HG03520 (cell line): ENCODE results near the gene SLC25A21.

Experiments used
- ATAC-seq: cut with Tn5 transposase; IDR thresholded peaks from one replicate; pipeline ENCODE4 v1.9.1; 2021; ENCODE audit warnings: mild to moderate bottlenecking, moderate library complexity; ENCODE audit not compliant: unreplicated experiment

Gene SLC25A21

DNA sequence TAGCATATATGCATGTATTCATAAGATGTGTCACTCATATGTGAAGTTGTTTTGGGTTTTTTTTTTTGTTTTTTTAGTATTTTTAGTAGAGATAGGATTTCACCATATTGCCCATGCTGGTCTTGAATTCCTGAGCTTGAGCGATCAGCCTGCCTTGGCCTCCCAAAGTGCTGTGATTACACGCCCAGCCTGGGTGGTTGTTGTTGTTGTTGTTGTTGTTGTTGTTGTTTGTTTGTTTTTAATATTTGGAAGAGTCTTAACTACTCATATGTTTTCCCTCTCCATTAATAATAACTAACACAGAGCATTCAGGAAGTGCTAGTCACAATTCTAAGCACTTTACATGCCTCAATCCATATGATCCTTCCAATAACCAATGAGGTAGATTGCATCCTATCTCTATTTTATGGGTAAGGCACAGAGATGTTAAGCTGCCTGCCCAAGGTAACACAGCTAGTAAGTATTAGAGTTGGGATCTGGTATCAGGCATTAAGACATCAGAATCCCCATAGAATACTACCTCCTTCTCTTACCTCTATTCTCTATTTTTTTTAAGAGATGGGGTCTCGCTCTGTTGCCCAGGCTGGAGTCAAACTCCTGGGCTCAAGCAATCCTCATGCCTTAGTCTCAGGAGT is 27.6 kb downstream of the SLC25A21 start:
- no peak for ATAC-seq

DNA sequence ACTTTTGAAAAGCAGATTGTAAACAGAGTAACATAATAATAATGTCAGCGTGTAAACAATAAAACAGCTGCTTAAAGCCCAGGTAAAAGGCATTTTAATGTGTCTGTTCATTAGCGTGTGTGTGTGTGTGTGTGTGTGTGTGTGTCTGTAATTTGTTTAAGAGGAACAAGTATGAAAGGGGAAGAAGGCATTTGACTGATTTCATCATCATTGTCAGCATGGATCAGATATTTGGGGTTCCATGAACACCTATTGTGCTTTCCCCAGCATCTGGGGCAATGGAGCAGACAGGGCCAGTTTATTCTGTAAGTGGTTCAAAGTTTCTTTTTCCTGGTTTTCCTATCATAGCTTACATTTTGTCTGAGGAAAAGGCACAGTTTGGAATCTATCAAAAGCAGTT is 28.9 kb downstream of the SLC25A21 start:
- no peak for ATAC-seq

DNA sequence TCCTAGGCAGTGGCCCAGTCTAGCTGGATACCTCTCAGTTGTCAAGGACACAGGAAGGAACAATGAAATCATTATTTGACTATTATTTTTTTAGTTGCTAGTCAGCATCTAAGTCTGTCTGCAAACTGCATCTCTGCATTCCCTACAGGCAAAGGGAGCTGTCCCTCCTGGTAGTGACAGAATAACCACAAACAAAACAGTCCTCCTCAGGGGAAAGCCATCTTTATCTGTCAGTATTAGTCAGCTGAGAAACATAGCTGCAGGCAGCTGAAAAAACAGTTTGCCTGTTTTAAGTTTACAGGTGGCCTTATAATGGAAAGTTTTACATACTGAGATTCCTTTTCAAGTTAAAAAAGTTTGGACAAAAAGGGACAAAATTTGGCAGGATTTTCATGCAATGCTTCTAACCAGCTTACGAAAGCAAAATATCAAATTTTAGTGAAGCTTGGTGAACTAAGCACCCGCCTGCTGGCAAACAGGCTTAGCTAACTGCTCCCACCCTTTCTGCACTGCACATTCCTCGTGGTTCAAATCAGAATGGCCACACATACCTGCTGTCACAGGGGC is 29.5 kb downstream of the SLC25A21 start:
- ATAC-seq, result no peak

DNA sequence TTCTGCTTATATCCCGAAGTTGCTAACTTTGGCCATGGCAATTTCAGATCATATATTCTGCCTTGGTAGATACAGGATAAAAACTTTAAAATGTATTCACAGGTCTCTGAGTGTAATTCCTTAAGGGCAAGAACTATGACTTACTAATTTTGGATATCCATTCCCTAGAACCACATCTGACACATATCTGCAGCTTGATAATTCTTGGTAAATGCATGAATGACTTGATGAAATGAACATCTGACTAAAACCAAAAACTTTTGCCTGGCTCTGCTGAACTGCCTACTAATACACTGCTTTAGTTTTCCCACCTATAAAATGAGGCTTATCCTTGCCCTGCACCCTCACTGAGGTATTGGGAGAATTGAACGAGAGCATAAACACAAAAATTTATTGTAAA is 32.2 kb downstream of the SLC25A21 start:
- no peak for ATAC-seq

DNA sequence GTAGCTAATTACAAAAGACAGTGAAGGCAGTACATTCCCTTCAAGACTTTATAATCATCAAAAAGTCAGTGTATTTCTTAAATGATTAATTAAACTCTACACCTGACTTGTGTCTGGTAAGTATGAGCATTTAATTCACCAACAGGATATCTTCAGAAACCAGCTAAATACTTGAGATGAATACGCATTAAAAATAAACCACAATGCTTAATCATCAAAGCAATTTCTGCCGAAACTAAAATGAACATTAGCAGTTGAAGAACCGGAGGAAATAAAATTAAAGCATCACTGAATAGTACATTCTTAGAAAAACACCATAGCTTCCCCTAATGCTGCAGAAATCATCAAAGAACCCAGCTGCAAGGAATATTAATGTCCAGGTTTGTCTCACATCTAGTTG is 32.7 kb downstream of the SLC25A21 start:
- ATAC-seq, result no peak

DNA sequence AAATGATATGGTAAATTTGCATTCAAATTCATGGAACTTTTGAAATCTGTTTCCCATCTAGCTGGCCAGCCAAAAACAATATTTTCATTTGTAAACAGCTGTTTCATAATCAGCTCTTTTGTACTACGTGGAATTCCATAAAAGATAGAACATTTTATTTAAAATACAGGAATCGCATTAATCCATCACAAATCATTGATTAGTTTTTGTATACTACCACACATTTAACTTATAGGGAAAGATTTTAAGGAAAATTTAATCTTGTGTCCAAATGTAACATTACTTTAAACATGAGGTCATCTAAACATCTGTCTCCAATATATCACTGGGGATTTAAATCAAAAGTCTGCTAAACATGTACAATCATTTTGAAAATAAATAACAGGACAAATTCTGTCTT is 33.5 kb downstream of the SLC25A21 start:
- no peak for ATAC-seq

DNA sequence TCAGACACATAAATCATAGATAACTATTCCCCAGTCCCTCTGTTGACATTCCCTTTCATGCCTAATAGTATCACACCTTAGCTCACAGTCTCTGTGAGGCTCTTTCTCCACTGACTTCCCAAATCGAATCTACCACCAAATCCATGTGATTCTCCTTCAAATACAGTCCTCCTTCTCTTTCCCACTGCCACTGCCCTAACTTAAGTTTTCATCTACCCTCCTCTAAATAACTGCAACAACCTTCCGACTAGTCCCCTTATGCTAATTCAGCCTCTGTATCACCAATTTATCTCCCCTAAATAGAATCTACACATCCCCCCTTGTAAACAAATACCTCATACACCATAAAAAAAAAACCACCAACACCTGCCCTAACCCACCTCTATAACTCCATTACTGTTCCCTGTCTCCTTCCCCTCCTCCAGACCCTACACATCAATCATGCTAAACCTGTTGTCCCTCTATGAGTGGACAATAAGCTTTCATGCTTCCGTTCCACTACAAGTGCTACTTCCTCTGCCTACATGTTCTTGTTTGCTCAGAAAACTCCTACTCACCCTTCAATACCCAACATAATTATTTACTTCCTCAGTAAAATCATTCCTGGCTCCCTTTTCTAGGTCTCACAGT is 39.0 kb downstream of the SLC25A21 start:
- ATAC-seq, result no peak

DNA sequence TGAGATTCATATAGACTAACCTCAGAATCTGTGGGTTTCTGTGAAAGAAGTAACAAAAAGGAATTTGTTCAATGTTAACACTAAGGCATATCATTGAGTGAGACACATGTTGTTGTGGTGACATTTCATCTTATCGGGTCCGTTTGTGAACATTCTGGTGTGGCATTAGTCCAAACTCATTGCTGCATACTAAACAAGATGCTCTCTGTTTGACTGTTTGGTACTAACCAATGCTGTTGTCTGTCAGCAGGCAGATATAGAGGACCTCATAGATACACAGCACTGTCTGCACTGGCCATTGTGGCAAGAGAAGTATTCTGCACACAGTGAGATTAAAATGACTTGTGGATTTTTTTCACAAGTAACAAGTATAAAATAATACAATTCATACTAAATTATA is 41.2 kb downstream of the SLC25A21 start:
- ATAC-seq, result no peak

DNA sequence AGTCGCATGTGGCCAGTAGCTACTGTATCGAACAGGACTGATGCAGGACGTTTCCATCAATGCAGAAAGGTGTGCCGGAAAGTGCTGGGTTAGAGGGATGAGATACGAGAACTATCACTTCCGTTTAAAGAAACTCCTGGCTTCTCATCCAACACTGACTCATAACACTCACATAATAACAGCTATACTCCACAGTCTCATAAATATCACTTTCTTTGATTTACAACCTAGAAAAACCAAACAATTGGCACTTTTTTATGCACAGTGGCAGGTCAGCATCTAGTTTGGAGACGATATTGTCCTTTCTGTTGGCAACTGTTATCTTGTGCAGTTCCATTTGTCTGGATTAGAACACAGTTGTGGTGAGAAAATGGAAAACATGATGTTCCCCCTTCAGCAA is 43.4 kb downstream of the SLC25A21 start:
- no peak for ATAC-seq

DNA sequence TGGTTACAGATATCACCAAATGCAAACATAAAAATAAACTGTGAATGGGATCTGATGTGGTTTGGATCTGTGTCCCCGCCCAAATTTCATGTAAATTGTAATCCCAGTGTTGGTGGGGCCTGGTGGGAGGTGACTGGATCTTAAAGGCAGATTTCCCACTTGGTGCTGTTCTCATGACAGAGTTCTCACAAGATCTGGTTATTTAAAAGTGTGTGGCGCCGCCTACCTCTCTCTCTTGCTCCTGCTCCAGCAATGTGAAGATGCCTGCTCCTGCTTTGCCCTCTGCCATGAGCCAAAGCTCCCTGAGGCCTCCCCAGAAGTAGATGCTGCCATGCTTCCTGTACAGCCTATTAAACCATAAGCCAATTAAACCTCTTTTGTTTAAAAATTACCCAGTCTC is 47.8 kb downstream of the SLC25A21 start:
- no peak for ATAC-seq

DNA sequence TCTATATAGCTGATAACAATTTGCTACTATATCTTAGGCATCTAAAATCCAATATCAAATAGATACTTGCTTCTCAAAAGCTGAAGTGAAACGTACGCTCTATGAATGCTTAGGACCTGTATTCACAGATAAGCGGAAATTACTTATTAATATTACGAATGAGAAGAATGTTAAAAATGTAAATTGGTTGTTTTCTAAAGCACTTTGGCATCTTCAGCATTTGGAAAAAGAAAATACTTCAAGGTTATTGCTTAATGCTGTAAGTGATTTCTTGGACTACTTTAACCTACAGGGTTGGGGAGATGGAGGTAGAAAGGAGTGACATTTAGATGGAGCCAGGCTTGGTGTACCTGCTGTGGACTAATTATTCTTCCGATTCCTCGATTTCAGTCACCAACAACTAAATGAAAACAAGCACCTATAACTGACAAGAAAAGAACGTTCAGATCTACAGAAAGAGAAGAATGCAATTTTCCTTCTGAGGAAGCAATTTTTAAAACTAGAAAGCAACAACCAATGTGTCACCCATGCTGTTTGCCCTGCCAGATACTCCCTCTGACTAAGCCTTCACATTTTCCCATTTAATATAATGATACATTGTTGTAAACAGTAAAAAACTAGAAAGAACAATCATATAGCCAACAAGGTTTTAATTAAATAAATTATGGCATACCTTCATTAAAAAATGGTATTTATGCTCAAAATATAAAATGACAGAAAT is 49.3 kb downstream of the SLC25A21 start:
- no peak for ATAC-seq

DNA sequence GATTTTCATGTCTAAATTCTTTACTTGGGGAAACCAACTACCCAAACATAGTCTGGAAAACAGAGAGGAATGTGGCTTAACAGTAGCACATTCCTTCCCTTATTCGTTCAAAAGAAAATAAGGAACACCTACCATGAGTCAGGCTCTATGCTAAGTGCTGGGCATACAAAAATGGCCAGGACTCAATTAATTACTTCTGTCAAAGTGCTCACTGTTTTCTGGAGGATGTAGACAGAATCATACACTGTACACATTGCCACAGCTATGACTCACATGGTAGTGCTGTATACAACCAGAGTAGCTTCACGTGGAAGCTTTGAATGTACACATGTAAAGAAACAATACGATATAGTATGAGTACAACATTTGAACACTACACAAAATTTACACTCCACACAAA is 50.1 kb downstream of the SLC25A21 start:
- no peak for ATAC-seq

DNA sequence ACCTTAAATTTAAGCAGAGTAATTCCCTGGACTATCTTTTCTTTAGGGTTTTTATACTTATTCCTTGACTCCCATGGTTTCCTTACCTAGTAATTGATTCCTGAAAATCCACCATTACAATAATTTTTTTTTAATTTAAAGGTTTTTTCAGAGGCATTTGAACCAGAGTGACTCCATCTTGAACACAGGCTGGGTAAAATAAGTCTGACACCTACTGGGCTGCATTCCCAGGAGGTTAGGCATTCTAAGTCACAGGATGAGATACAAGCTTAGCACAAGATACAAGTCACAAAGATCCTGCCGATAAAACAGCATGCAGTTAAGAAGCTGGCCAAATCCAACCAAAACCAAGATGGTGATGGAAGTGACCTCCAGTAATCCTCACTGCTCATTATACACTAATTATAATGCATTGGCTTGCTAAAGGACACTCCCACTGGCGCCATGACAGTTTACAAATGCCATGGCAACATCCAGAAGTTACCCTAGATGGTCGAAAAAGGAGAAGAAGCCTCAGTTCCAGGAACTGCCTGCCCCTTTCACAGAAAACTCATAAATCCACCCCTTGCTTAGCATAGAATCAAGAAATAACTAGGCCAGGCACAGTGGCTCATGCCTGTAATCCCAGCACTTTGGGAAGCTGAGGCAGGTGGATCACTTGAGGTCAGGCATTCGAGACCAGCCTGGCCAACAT is 53.6 kb downstream of the SLC25A21 start:
- no peak for ATAC-seq

DNA sequence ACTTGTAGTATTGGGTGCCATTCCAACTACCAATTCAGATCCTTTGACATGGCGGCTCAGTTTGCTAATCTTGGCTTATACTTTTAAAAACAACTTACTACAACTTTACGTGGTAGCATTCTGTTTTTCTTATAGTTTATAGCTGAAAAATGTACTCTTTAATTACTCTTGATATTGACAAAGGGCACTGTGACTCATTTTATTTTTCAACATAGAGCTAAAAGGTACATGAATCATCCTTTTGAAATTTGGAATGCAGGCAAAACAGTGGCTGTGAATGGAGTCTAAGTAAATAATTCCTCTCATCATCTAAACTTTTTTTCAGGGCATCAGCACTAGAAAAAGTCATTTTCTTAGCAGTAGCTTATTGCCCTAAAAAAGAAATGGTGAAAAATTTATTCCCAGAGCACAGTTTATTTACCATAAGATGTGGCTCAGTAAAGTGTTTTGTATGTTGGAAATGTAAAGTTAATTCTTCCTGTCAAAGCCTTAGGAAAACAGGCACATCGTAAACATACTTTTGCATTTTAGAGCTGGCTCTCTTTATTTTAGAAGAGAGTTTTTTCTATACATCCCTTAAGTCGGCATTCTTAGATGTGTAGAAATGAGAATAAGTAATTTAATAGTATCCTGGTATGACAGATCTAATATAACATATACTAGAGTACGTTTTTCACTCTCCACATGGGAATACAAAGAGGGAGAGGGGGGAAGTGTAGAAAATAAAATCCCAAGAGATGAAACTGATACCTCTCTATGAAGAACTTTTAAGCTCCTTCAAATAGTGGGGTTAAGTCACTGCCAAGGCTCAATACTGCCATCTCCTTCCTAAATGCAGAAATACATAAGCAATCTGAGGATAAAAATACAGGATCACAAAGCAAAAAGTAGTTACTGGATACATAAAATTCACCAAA is 55.2 kb downstream of the SLC25A21 start:
- ATAC-seq, result no peak

DNA sequence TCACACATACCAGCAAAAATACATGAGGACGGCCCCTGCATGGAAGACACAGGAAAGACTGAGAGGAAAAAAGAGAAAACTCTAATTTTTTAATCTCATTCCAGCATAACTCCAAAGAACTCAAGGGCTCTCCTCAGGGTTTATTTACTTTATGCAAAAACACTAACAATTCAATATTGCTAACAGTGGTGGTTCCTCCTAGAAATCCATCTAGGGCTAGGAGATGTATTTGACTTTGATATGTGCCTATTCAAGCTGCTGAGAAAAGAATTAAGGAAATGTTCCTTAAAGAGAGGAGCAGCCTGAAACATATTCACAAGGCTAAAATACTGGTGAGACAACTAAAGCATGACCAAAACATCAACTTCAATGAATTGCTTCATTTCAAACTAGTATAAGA is 57.0 kb downstream of the SLC25A21 start:
- no peak for ATAC-seq

DNA sequence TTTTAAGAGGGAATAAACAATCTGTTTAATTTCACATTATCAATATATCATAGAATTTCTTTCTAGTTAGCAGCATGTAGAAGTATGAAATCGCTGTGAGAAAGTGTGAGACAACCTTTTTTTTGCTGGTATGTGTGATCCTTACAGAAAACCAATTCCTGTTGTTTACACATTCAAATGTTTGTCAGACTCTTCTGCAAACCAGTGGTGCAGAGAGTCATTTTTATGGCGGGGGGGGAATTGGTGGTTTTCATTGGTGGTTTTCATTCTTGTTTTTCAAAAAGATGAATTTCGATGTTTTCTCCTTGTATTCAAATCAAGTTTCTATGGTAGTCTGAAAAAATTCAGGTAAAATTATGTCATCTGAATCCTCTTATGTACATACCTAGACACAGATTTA is 57.8 kb downstream of the SLC25A21 start:
- ATAC-seq, result no peak

DNA sequence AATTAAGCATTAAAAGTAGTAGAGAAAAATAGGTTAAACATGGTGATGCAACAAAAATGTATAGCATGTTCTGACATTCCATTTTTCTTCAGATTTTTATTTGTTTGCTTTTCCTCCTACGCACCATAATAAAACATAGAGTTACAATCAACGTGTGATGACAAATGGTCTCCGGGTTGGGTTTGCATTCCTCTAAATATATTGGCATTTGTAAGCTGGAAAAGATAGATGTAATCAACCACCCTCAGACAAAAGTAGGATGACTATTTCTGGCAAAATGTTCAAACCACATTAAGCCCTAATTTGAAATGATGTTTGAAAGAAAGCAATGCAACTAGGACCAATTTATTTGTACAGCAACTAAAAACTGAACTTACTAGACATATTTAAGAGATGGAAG is 58.4 kb downstream of the SLC25A21 start:
- no peak for ATAC-seq

DNA sequence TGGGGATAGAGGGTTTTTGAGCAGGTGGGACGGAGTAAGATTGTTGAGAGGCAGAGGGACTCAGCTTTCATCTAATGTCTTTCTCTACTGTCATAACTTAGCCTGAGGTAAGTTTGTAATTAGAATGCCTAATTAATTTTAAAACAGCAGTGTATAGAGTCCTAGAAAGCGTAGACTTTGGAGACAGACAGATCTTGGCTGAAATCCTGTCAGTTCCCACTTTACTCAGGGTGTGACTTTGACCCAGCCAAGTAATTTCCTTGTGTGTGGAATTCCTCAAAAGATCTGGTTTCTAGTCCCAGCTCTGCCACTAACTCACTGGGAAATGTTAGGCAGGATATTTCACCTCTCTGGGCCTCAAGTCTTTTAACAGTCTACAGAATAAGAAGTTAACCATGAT is 74.3 kb downstream of the SLC25A21 start:
- no peak for ATAC-seq

DNA sequence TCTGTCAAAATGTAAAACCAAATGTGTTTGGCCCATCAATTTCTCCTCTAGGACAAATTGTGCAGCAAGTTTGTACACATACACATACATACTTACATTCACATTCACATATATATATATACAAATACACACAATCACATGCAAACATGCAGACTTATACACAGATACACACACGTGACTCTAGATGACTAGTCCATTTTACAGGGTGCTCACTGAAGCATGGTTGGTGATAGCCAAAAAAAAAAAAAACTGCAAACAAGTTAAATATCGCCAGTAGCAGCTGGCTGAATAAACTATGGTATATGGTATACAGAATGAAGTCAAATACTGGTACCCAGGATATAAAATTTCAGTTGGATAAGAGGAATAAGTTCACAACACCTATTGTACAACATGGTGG is 77.9 kb downstream of the SLC25A21 start:
- no peak for ATAC-seq

DNA sequence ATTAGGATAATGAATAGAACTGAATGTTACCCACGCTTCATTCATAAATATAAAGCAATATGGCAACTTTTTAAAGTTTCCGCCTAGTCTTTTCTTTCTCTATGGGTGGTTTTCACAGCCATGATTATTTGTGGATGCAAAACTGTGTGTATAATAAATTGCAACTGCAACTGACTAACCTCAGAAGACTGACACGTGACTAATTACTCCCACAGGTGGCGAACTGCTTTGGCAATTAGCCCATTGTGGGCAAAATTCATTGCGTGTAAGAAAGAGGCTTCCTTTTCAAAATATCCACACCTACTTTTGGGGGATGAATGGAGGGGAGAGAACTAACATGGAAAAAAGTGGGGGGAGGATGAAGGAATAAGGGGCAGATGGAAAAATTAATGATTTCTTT is 79.0 kb downstream of the SLC25A21 start:
- ATAC-seq, result no peak
